A549 (cell line): ENCODE measurements around the gene SLC9A9. TPM values are rescaled to one million over a fixed set of nuclear protein-coding genes. Genes with fewer than 3 reads are reported as not detected.
"Not testable (repeated sequence)": the region's sequence is repeated elsewhere in the genome, so short reads cannot be mapped to it uniquely, and the experiment has no call there.

Experiments
- ATAC-seq, 2 experiments: fragments of 200-7000 bp in 1 of 2; fragments of >200 bp in 1 of 2; cut with Nextera tagmentation in 1 of 2; cut with Tn5 transposase in 1 of 2; 3 replicates each; pipeline versions ENCODE4 v1.8.0 to v1.9.1; 2018 to 2020; ENCODE audit warnings: mild to moderate bottlenecking in 1 of 2, moderate library complexity in 1 of 2
- CTCF ChIA-PET: fragments of 300-600 bp; sonication (Branson Sonifier 250); formaldehyde crosslinking; extraction: SDS; loops from one replicate; lab custom pipeline; 2021; ENCODE audit warnings: antibody characterized with exemption, inconsistent platforms; lab: Yijun Ruan, JAX
- POLR2A ChIA-PET: fragments of 350-600 bp; formaldehyde crosslinking; extraction: SDS; loops from one replicate; lab custom pipeline; 2021; ENCODE audit warnings: antibody characterized with exemption, inconsistent platforms; lab: Yijun Ruan, JAX
- DNase-seq, 2 experiments: peaks; one replicate each; pipeline versions ENCODE4 v3.0.0 to v3.0.0-alpha.2; 2011 to 2016; ENCODE audit warnings: low read depth in 1 of 2, low spot score in 1 of 2
- FAIRE-seq: peaks from 2 replicates; lab custom pipeline; 2011; peaks lifted over from hg19 to GRCh38; lab: Jason Lieb, UNC
- H3K27ac ChIP-seq, 2 experiments: fragments of >200 bp; sonication (Bioruptor Twin); formaldehyde crosslinking; 3 replicates each; pipeline ENCODE4 v1.5.1; 2016 to 2017
- H3K4me1 ChIP-seq: fragments of >200 bp; sonication (Bioruptor Twin); formaldehyde crosslinking; 3 replicates; pipeline ENCODE4 v1.6.1; 2016
- H3K4me2 ChIP-seq: fragments of >200 bp; sonication (Bioruptor Twin); formaldehyde crosslinking; 3 replicates; pipeline ENCODE4 v1.6.1; 2016
- H3K4me3 ChIP-seq: fragments of >200 bp; sonication (Bioruptor Twin); formaldehyde crosslinking; 3 replicates; pipeline ENCODE4 v1.5.1; 2016
- H3K9me3 ChIP-seq: fragments of >200 bp; sonication (Bioruptor Twin); formaldehyde crosslinking; 3 replicates; pipeline ENCODE4 v1.6.1; 2016
- CEBPB ChIP-seq, 2 experiments: fragments of >200 bp in 1 of 2; sonication (Bioruptor Twin) in 1 of 2; formaldehyde crosslinking in 1 of 2; IDR thresholded peaks; 2 replicates each; pipeline ENCODE4 v1.6.1; 2012 to 2016
- CHD4 ChIP-seq: fragments of 200-600 bp; sonication (generic); IDR thresholded peaks from 2 replicates; pipeline ENCODE4 v1.6.1; 2016; ENCODE audit warnings: antibody characterized with exemption, mild to moderate bottlenecking, borderline replicate concordance
- CTCF ChIP-seq: fragments of >200 bp; sonication (Bioruptor Twin); formaldehyde crosslinking; IDR thresholded peaks from 3 replicates; pipeline ENCODE4 v1.5.1; 2016
- FOSL2 ChIP-seq, 2 experiments: fragments of 450-650 bp in 1 of 2; fragments of >200 bp in 1 of 2; sonication (Bioruptor Twin) in 1 of 2; formaldehyde crosslinking; IDR thresholded peaks; 2 replicates each; pipeline versions ENCODE4 v1.5.0 to v1.6.1; 2016 to 2020; ENCODE audit warnings: mild to moderate bottlenecking in 1 of 2, moderate library complexity in 1 of 2
- HOXA7 ChIP-seq: fragments of 250-450 bp; sonication (Bioruptor Pico); IDR thresholded peaks from 2 replicates; pipeline ENCODE4 v1.5.0; 2020; ENCODE audit warnings: mild to moderate bottlenecking, moderate library complexity
- JUNB ChIP-seq: fragments of >200 bp; sonication (Bioruptor Twin); formaldehyde crosslinking; IDR thresholded peaks from 2 replicates; pipeline ENCODE4 v1.6.1; 2016
- MYC ChIP-seq: IDR thresholded peaks from 2 replicates; pipeline ENCODE4 v1.6.1; 2012; ENCODE audit warnings: mild to moderate bottlenecking, inconsistent platforms, low read length, improper control_type of control experiment, borderline replicate concordance
- NFE2L2 ChIP-seq: fragments of 150-350 bp; conservative IDR thresholded peaks from 2 replicates; pipeline ENCODE4 v1.6.1; 2014; ENCODE audit warnings: low read length
- PHF8 ChIP-seq: fragments of 200-600 bp; sonication (generic); IDR thresholded peaks from 2 replicates; pipeline ENCODE4 v1.6.1; 2016; ENCODE audit warnings: low read depth, mild to moderate bottlenecking, antibody characterized with exemption, moderate library complexity, borderline replicate concordance
- RAD21 ChIP-seq, 2 experiments: fragments of >200 bp in 1 of 2; sonication (Bioruptor Twin) in 1 of 2; formaldehyde crosslinking in 1 of 2; IDR thresholded peaks in 1 of 2; conservative IDR thresholded peaks in 1 of 2; 2 replicates in 1 of 2; 3 replicates in 1 of 2; pipeline ENCODE4 v1.6.1; 2012 to 2018; ENCODE audit warnings: inconsistent platforms in 1 of 2
- RFX5 ChIP-seq: fragments of 450-650 bp; IDR thresholded peaks from 2 replicates; pipeline ENCODE4 v1.7.1; 2014; ENCODE audit warnings: antibody characterized with exemption, mild to moderate bottlenecking, moderate library complexity
- RNF2 ChIP-seq: fragments of 200-600 bp; sonication (generic); IDR thresholded peaks from 2 replicates; pipeline ENCODE4 v1.6.1; 2016; ENCODE audit warnings: low read depth, mild to moderate bottlenecking, antibody characterized with exemption, moderate library complexity, borderline replicate concordance
- SMC3 ChIP-seq: fragments of >200 bp; sonication (Bioruptor Twin); formaldehyde crosslinking; IDR thresholded peaks from 3 replicates; pipeline ENCODE4 v1.6.1; 2018; ENCODE audit warnings: inconsistent platforms
- SREBF2 ChIP-seq: fragments of 450-650 bp; IDR thresholded peaks from 2 replicates; pipeline ENCODE4 v1.6.1; 2014; ENCODE audit warnings: mild to moderate bottlenecking, moderate library complexity
- TFCP2L1 ChIP-seq: fragments of 250-450 bp; sonication (Bioruptor Pico); IDR thresholded peaks from 2 replicates; pipeline ENCODE4 v1.5.0; 2021; ENCODE audit warnings: mild to moderate bottlenecking
- USF2 ChIP-seq: fragments of 450-650 bp; IDR thresholded peaks from 2 replicates; pipeline ENCODE4 v1.6.1; 2014; ENCODE audit warnings: antibody characterized with exemption
- WGBS: methylation state at CpG from one replicate; pipeline ENCODE4 v1.1.6; 2017; ENCODE audit errors: missing lambda C conversion rate; 5-methylcytosine and 5-hydroxymethylcytosine counted together
- polyA plus RNA-seq, 4 experiments: library from polyadenylated mRNA; depleted of rRNA in 3 of 4; stranded (reverse); fragments of >200 nt; fragmentation: RNase III in 1 of 4; extraction: RNeasy Plus Mini Kit Qiagen cat#74134 plus additional on column Dnase treatment in 1 of 4; gene quantifications; 2 replicates in 3 of 4; 3 replicates in 1 of 4; pipeline ENCODE4 v1.2.3, GENCODE V29; 2011 to 2017
- TF ChIP-seq, protein P1 (sequence below): fragments of 250-450 bp; sonication (Bioruptor Pico); IDR thresholded peaks from 2 replicates; pipeline ENCODE4 v1.5.0; 2021; ENCODE audit warnings: mild to moderate bottlenecking, moderate library complexity, borderline replicate concordance

SLC9A9 gene
- polyA plus RNA-seq, 2 of the 4 experiments (the other 2 are of a cell fraction) = 0.10 to 0.32 TPM

DNA sequence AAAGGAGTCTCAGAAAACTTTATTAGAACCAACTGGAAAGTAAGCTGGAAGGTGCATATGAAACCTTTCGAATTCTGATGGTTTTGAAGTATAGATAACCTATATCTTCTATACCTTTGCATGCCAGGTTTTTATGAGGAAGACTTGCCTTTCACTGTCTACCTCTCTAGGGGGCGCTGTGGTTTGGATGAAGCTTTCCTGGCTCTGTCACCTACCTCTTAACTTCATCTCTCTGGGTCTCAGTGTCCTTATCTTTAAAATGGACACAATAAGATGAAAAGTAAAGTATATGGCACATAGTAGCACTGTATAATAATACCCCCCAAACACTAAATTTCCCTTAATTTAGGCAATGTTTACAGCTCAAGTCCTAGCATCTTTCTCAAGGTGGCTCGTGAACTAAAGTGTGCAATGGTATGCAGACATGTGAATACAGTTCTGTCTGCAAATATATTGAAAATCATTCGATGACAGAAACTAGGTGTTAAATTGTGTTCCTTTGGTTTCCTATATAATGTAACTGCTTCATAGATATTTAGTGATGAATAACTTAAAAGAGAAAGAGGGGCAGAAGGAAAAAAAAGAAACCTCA, 414.4 kb downstream of the SLC9A9 start:
- peak in 1 of 2 experiments; percentile 34; a peak in 2 of 5 replicates for TF ChIP-seq RAD21 (conservative IDR thresholded peaks at IDR 0.05 in 1 of 2, IDR thresholded peaks at IDR 0.05 in 1 of 2)
- no peak for TF ChIP-seq MYC
- peak; percentile 26; the same call in 1 of the 3 replicates for TF ChIP-seq CTCF
- TF ChIP-seq NFE2L2 = no peak
- TF ChIP-seq SMC3 = 0 out of 3 replicates have a peak, but pooled peaks have one; percentile 6
- ChIA-PET POLR2A (no interaction called here), CTCF (interaction anchor here (0.8 to 1.5 kb wide), 3 partner anchors 10 to 210 kb away, joined by 3 to 4 read pairs (median 3); no protein-coding TSS in a partner anchor)
- H3K4me3 ChIP-seq = no peak overlapping the region
- H3K4me1 ChIP-seq = no peaks in the 10 kb centered on the region
- no peaks in the 10 kb centered on the region for H3K9me3 ChIP-seq
- no peak for ATAC-seq
- DNase-seq = peak in 1 of 2 experiments; percentile 10
- 28% methylated on average over 4 of the region's 4 CpGs for WGBS
- no peak for FAIRE-seq
- no peak overlapping the region for H3K27ac ChIP-seq
- no peak overlapping the region for H3K4me2 ChIP-seq

DNA sequence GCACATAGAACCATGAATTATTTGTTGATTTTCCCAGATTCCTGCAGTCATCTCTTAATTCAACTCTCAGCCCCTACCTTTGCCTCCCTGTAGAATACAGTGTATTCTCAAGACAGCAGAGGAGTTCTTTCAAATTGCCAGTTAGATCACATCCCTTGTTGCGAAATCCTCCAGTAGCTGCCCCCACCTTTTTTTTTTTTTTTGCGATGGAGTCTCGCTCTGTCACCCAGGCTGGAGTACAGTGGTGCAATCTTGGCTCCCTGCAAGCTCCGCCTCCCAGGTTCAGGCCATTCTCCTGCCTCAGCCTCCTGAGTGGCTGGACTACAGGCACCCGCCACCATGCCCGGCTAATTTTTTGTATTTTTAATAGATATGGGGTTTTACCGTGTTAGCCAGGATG, 417.0 kb downstream of the SLC9A9 start:
- H3K4me3 ChIP-seq, H3K4me1 ChIP-seq, POLR2A ChIA-PET, H3K9me3 ChIP-seq, DNase-seq, ATAC-seq, H3K4me2 ChIP-seq, FAIRE-seq, H3K27ac ChIP-seq: not testable (repeated sequence)
- WGBS = 81% methylated on average over 7 of the region's 7 CpGs
- CTCF ChIA-PET = interaction anchor here (0.8 to 1.2 kb wide), 2 partner anchors 74 to 243 kb away, joined by 3 to 4 read pairs; no protein-coding TSS in a partner anchor

DNA sequence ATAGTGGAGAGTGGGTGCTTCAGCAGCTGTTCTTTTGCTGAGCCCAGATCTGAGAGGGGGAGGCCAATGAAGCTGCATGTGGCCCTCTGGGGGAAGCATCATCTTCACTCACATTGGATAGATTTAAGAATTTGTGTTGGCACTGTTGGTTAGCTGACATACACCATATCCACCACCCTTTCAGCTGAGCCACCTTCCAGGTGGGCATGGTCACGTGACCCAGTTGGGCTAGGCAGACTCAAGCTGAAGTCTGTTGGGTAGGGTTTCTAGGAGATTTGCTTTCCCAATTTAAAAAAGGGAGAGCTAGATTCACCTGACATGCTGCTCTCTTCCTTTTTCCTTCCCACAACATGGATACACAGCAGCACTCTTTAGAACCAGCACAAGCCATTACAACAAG, 417.7 kb downstream of the SLC9A9 start:
- no peak overlapping the region for H3K4me2 ChIP-seq
- DNase-seq = no peak
- no peaks in the 10 kb centered on the region for H3K4me1 ChIP-seq
- H3K4me3 ChIP-seq = no peak overlapping the region
- H3K9me3 ChIP-seq = no peaks in the 10 kb centered on the region
- ChIA-PET POLR2A (no interaction called here), CTCF (interaction anchor here (0.8 to 1.5 kb wide), 3 partner anchors 15 to 244 kb away, joined by 3 to 4 read pairs (median 3); no protein-coding TSS in a partner anchor)
- WGBS = 38% methylated on average over 1 of the region's 1 CpG
- no peak overlapping the region for H3K27ac ChIP-seq
- TF ChIP-seq PHF8 (no peak), SREBF2 (no peak), CEBPB (IDR thresholded peaks at IDR 0.05) (no peak), FOSL2 (IDR thresholded peaks at IDR 0.05) (no peak), FOSL2 (CRISPR knock-in tag; IDR thresholded peaks at IDR 0.05) (no peak), RNF2 (no peak), JUNB (no peak), USF2 (no peak), HOXA7 (CRISPR knock-in tag) (no peak), RFX5 (no peak), CHD4 (no peak), TFCP2L1 (no peak)
- TF ChIP-seq, protein P1, sequence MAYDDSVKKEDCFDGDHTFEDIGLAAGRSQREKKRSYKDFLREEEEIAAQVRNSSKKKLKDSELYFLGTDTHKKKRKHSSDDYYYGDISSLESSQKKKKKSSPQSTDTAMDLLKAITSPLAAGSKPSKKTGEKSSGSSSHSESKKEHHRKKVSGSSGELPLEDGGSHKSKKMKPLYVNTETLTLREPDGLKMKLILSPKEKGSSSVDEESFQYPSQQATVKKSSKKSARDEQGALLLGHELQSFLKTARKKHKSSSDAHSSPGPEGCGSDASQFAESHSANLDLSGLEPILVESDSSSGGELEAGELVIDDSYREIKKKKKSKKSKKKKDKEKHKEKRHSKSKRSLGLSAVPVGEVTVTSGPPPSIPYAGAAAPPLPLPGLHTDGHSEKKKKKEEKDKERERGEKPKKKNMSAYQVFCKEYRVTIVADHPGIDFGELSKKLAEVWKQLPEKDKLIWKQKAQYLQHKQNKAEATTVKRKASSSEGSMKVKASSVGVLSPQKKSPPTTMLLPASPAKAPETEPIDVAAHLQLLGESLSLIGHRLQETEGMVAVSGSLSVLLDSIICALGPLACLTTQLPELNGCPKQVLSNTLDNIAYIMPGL = no peak
- TF ChIP-seq, all 56 proteins: peak for 0
- ATAC-seq = no peak
- no peak for FAIRE-seq
